Spleen (tissue), 7 donors: ENCODE measurements around the gene CAMTA1.

Experiments used
- CTCF ChIP-seq, 11 experiments: fragments of 200-600 bp in 7 of 11; fragments of 450-650 bp in 4 of 11; sonication (generic) in 4 of 11; IDR thresholded peaks in 8 of 11; conservative IDR thresholded peaks in 3 of 11; 1 replicate in 7 of 11; 2 replicates in 4 of 11; pipeline versions ENCODE4 v1.4.0 to v1.8.0; 2016 to 2021; ENCODE audit warnings: antibody characterized with exemption in 11 of 11, inconsistent platforms in 4 of 11, mild to moderate bottlenecking in 1 of 11
- POLR2AphosphoS5 ChIP-seq, 3 donors: sonication (generic); formaldehyde crosslinking; IDR thresholded peaks; one replicate each; pipeline ENCODE4 v1.5.1; 2017; ENCODE audit warnings: antibody characterized with exemption in 3 of 3
- donor health status: DM: no; HTN: no; CAD: no; lungs with moderate emphysema.
- donor health status: DM: no; HTN: no; CAD: no.
- donor health status: DM: no; HTN: no; CAD: no.

DNA sequence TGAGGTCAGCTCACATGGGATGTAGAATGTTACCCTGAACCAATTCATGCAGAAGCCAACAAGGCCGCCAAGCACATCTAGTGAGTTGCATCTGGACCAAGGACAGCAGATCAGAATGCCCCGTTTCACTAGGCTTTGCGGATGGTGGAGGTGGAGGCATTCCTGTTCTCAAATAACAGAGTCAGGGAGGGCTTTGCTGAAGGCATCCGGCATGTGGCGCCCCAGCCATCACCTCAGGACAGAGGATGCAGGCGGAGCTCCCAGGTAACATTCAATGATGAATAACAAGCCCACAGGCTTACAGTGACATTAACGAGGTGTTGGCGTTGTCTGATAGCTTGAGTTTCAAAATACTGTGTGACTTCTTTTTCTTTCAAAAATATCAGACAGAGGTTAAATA lies 476.2 kb downstream of the CAMTA1 start:
- no peak for TF ChIP-seq CTCF (IDR thresholded peaks at IDR 0.05 in 8 of 11, conservative IDR thresholded peaks at IDR 0.05 in 3 of 11)
- no peak for TF ChIP-seq POLR2AphosphoS5 (IDR thresholded peaks at IDR 0.05)
